ENCODE results near the gene AGAP1.

DNA sequence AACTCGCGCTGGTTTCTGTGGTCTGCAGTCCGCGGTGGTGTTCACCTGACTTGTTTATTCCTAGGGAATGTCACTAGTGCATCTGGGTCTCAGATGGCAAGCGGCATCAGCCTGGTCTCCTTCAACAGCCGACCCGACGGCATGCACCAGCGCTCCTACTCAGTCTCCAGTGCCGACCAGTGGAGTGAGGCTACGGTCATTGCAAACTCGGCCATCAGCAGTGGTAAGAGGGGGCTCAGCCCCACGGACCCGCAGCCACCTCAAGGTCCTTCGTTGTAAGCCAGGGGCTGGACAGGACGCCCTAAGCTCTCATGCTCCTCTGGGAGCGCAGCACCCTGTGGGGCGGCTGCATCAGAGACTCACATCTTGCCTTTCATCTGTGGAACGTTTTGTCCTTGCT, 436.9 kb downstream of the AGAP1 start:
- TF ChIP-seq, protein P1, sequence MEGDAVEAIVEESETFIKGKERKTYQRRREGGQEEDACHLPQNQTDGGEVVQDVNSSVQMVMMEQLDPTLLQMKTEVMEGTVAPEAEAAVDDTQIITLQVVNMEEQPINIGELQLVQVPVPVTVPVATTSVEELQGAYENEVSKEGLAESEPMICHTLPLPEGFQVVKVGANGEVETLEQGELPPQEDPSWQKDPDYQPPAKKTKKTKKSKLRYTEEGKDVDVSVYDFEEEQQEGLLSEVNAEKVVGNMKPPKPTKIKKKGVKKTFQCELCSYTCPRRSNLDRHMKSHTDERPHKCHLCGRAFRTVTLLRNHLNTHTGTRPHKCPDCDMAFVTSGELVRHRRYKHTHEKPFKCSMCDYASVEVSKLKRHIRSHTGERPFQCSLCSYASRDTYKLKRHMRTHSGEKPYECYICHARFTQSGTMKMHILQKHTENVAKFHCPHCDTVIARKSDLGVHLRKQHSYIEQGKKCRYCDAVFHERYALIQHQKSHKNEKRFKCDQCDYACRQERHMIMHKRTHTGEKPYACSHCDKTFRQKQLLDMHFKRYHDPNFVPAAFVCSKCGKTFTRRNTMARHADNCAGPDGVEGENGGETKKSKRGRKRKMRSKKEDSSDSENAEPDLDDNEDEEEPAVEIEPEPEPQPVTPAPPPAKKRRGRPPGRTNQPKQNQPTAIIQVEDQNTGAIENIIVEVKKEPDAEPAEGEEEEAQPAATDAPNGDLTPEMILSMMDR (IDR thresholded peaks at IDR 0.05) = no peak
- TF ChIP-seq SMC3 (IDR thresholded peaks at IDR 0.05) = no peak
- TF ChIP-seq ZC3H11A (IDR thresholded peaks at IDR 0.05) = no peak
- TF ChIP-seq CBX2 (IDR thresholded peaks at IDR 0.05; ENCODE audit: borderline replicate concordance, low read depth) = no peak
- TF ChIP-seq CHD2 (IDR thresholded peaks at IDR 0.05; ENCODE audit: low read length, partially characterized antibody) = no peak
- TF ChIP-seq HEYL (CRISPR knock-in tag; IDR thresholded peaks at IDR 0.05) = no peak
- TF ChIP-seq CEBPB (IDR thresholded peaks at IDR 0.05) = no peak
- TF ChIP-seq RNF2 (IDR thresholded peaks at IDR 0.05; ENCODE audit: borderline replicate concordance, low read depth) = no peak
- no peak for TF ChIP-seq POLR2A (IDR thresholded peaks at IDR 0.05; ENCODE audit: low read length)
- no peak for TF ChIP-seq MAZ (IDR thresholded peaks at IDR 0.05; ENCODE audit: borderline replicate concordance, low read depth, low read length)
- no peak for TF ChIP-seq EP300 (IDR thresholded peaks at IDR 0.05)
- no peak for TF ChIP-seq TFCP2L1 (CRISPR knock-in tag; IDR thresholded peaks at IDR 0.05)
- no peak for TF ChIP-seq KDM5A (IDR thresholded peaks at IDR 0.05)

Measured in A549 (cell line).